ENCODE data around the gene PDE6B. TPM values are rescaled to one million over a fixed set of nuclear protein-coding genes. Genes with fewer than 3 reads are reported as not detected.
"Not testable (repeated sequence)": the region's sequence is repeated elsewhere in the genome, so short reads cannot be mapped to it uniquely, and the experiment has no call there.

Gene PDE6B
- polyA plus RNA-seq (ENCODE audit: insufficient read depth in 1 of 5, insufficient read length in 5 of 5, low replicate concordance in 1 of 5) = 10 to 100 TPM; 15.0 to 19.0 (median 16.1) TPM
- long read RNA-seq, donor 1 = 0 reads
- long read RNA-seq, donor 2, partial matches to known transcripts = 0 of 1 reads
- long read RNA-seq, donor 2, other reads (novel, unspliced or antisense) = 0 of 1 reads
- long read RNA-seq, donor 3, partial matches to known transcripts = 9 of 10 reads
- long read RNA-seq, donor 3, other reads (novel, unspliced or antisense) = 0 of 10 reads
- long read RNA-seq, donor 4 = 0 reads
- long read RNA-seq, donor 5, partial matches to known transcripts = 0 of 1 reads
- long read RNA-seq, donor 5, other reads (novel, unspliced or antisense) = 0 of 1 reads
- long read RNA-seq, donor 6 = 0 reads
- long read RNA-seq, donor 7, partial matches to known transcripts = 0 of 1 reads
- long read RNA-seq, donor 7, other reads (novel, unspliced or antisense) = 0 of 1 reads
- long read RNA-seq, donor 8 = 0 reads

GRCh38 chr4:624705-625590 is at the start of gene PDE6B:
Gene PDE6B (plus strand): TSS chr4:625573. CDS start chr4:625627, 54 bp downstream.
- DNase-seq = no peak

DNA sequence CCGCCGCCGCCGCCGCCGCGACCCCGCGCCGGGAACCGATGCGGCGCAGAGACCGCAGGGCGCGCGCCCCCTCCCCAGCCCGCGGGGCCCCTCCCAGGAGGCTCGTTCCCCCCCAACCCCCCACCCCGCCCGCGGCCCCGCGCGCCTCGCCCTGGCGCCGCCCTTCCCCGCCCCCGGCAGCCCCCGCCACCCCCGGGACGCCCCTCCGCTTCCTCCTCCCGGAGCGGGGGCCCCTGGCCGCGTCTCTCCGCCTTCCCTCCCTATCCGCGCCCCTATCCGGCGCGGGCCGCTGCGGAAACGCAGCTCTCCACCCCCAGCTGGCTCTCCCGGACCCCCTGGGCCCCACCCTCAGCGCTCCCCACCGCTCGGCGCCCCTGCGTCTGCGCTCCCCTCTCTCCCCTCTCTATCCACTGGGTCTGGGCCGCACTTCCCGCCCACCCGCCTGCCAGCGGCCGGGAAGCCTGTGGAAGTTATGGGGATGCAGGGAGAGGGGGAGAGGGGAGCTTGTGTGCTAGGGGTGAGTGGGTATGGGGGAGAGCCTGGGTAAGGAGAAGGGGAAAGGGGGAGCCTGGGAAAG is 49.0 kb upstream of the PDE6B start, which contains the start of gene TMEM271:
Gene TMEM271, minus strand, starts transcription at position 51 of the 577 bp plus-strand sequence. CDS start 233 bp downstream, outside the sequence.
- DNase-seq = no peak

DNA sequence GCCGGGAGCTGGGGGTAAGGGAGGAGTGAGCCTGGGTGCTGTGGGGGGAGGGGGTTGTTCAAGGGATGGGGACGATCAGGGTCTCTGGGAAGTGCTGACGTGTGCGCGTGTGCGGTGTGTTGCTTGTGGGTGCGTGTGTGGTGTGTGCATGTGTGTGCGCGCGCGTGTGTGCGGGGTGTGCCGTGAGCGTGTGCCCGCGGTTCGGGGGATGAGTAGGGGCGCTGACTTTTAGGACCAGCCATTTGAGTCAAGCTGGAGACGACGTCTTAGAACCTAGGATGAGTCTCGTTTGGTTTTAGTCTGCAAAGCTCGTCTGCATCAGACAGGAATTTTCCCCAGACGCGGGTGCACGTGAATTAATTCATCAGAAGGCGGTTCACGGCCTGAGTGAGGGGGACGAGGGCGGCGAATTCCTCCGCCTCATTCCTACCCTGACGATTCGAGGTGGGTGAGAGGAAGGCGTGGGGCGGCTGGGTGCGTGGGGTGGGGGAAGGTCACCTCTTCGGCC is 48.3 kb upstream of the PDE6B start:
- DNase-seq = no peak

DNA sequence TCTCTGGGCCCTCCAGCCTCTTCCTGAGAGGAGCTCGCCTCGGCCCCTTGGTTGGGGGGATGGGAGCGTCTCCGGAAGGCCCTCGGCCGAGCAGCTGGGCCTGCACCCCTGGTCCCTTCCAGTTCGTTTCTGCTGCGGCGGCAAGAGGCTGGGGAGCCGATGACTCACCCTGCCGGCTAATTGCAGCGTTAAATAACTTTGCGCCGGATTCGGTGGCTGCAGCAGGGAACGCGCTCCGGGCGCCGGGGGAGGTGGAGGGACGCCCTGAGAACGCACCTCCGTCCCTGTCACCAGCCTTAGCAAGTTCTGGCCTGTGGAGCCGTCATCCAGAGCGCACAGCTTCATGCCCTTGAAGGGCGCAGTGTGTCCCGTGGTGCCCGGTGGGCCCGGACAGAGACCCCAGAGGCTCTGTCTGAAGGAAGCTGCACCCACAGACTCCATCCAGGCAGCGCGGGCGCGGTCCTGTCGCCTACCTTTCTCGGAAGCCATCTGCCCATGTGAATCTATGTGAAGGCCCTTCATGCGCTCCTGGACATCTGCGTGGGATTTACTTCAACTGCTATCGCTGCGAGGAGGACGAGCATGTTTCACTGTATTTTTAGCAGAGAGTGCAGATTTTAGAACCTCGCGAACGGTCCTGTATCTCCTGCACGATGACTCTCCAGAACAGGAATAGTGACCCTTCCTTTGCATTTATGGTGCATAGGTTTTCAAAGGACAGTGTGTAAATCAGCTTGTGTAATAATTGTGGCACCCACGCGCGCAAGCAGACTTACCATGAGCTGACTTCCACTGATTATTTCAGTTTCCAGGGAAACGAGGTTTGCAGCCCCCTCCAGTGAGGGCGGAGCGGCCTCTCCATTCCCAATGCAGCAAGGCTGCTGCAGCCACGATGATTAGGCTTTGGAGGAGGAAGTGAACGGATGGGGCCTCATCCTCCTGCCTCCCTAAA is 47.6 kb upstream of the PDE6B start:
- no peak for DNase-seq

DNA sequence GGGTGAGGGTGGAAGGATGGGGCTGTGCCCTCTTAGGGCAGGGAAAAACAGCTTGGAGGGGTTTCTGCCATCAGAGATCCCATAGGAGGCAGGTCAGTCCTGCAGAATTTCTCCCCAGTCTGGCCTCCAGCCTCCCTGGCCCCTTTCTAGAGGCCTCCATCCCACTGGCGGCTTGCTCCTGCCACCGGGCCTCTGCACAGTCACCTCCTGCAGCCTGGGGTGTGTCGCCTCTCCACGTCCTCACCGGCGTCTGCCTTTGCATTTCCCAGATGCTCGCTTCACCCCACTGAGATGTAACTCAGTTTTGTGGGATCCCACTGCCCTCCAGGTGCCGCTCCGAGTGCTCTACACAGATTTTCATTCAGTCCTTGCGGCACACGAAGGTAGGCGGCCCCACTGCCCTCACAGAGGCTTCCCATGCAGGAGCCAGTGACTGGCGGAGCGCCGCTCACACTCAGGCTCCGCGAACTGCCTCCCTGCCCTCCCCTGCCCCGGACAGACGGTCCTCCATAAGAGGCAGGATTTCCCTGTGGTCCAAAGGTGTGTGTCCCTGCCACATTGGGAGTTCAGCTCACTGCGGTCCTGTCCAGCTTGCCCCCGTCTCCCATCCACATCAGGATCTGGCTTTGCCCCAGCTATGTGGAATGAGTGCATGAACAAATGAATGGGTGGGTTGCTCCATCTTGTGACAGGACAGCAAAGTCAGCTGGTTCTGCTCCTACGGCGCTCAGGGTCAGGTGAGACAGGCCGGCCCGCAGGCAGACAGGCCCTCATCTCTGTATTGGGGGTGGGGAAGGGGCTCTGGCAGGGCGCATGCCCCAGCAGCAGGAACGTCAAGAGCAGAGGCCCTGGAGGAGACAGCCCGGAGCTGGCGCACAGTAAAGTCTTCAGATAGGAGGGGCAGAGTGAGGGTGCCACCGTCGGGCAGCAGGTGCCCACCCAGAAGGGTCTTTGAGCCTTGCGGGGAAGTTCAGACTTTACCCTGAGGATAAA is 46.6 kb upstream of the PDE6B start:
- no peak for DNase-seq

GRCh38 chr4:579543-580175 is 45.7 kb upstream of the PDE6B start:
- no peak for DNase-seq

DNA sequence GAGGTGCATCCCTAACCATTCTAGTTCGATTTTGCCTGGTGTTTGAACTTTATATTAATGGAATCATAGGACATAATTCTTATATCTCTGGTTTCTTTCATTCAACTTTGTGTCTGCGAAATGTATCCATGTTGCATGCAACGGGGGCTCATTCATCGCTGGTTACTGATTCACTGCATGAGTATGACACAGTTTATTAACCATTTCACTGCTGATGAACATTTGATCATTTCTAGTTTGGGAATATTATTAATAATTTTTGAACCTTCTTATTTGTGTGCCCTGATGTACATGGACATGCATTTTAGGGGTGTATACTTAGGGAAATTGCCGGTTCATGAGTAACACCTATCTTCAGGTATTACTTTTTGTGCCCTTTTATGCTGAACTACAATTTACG is 44.2 kb upstream of the PDE6B start:
- DNase-seq = no peak

- no peak for DNase-seq
These were observed 43.5 kb upstream of the PDE6B start for GRCh38 chr4:581753-582361.

- no peak for DNase-seq
These were observed 41.6 kb upstream of the PDE6B start for GRCh38 chr4:583820-584219.

DNA sequence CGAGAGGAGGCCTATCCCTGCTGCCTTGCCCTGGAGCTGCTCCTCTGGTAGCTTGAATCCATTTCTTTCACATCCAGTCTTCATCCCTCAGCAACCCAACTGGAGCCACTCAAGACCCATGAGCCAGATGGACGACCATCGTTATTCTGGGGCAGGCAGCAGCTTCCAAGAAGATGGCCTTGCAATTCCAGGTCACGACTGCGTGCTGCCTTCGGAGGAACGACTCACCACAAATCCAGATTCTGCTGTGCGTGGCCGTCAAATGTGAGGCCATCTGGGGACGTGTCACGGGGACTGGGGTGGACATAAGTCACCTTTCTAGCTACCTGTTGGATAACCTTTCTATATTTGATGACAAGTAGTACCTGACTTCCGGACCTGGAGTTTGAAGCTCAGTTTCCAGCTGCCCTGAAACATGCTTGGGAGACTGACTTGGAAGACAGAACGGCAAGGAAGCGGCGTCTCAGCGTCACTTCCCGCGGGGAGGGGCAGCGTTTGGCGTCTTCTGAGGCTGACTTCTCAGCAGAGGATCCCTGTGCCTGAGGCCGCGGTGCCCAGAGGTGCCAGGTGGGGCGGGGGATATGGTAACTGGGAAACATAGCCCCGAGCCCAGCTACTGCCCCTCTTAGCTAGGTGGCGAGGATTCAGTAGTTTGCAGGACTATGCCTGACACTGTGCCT is 37.6 kb upstream of the PDE6B start:
- DNase-seq = no peak

- DNase-seq = no peak
These were observed 37.0 kb upstream of the PDE6B start for GRCh38 chr4:588351-588849.

DNA sequence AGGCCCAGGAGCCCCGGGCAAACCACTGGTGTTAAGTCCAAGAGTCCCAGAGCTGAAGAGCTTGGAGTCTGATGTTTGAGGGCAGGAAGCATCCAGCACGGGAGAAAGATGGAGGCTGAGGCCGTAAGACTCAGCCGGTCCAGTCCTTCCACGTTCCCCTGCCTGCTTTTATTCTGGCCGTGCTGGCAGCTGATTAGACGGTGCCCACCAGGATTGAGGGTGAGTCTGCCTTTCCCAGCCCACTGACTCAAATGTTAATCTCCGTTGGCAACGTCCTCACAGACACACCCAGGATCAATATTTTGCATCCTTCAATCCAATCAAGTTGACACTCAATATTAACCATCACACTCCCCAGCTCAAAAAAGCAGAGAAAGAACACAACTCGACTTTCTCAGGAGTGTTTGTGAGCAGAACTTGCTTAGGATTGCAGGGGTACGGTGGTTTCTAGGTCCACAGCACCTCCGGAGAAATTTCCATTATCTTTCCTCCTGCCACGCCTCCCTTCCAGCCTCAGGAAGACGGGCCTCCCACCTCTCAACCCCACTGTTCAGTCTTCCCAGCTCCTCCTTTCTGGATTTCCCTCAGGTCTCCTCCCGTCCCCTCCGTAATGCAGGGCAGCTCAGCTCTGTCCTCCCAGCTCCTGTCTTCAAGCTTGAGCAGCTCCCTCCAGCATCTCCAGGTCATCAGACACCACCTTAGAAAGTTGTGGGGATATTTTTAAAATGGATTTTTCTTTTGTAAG is 36.0 kb upstream of the PDE6B start:
- DNase-seq = no peak

- DNase-seq = no peak
These were observed 35.0 kb upstream of the PDE6B start for GRCh38 chr4:590313-590841.

- DNase-seq = not testable (repeated sequence)
These were observed 33.2 kb upstream of the PDE6B start for GRCh38 chr4:592178-592577.

GRCh38 chr4:592825-593520 is 32.4 kb upstream of the PDE6B start:
- DNase-seq = no peak

- DNase-seq = no peak
These were observed 26.4 kb upstream of the PDE6B start for GRCh38 chr4:598925-599324.

Measured in right lung (tissue), 10 donors.